22Rv1 (cell line): ENCODE results near the gene NMNAT3.

ENCODE experiments used
- H3K27ac ChIP-seq: fragments of 450-650 bp; 2 replicates; pipeline ENCODE4 v1.5.1; 2017
- ZFX ChIP-seq: fragments of 450-650 bp; IDR thresholded peaks from 2 replicates; pipeline ENCODE4 v1.6.1; 2017; ENCODE audit warnings: antibody characterized with exemption, borderline replicate concordance
- TF ChIP-seq, protein P1 (sequence below): fragments of 450-650 bp; IDR thresholded peaks from 2 replicates; pipeline ENCODE4 v1.5.1; 2017; ENCODE audit warnings: mild to moderate bottlenecking

NMNAT3 gene

DNA sequence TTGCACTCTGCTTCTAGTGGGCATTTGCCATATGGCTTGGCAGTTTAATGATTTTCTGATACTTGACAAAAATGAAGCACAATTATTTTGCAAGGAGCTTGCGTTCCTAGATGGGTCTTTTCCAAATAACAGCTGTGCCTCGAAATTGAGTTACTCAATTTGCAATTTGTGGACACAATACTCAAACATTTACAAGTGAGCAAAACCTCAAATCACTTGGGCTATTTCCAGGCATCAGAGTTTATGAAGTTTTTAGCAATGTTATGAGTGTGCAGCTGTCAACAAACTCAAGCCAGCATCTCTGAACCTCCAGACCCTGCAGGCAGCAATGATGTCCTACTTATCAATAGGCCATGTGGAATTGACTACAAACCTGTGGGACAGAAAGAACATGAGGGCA, 41.3 kb downstream of the NMNAT3 start:
- TF ChIP-seq, protein P1, sequence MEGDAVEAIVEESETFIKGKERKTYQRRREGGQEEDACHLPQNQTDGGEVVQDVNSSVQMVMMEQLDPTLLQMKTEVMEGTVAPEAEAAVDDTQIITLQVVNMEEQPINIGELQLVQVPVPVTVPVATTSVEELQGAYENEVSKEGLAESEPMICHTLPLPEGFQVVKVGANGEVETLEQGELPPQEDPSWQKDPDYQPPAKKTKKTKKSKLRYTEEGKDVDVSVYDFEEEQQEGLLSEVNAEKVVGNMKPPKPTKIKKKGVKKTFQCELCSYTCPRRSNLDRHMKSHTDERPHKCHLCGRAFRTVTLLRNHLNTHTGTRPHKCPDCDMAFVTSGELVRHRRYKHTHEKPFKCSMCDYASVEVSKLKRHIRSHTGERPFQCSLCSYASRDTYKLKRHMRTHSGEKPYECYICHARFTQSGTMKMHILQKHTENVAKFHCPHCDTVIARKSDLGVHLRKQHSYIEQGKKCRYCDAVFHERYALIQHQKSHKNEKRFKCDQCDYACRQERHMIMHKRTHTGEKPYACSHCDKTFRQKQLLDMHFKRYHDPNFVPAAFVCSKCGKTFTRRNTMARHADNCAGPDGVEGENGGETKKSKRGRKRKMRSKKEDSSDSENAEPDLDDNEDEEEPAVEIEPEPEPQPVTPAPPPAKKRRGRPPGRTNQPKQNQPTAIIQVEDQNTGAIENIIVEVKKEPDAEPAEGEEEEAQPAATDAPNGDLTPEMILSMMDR = no peak
- no peak for TF ChIP-seq ZFX
- no peak overlapping the region for H3K27ac ChIP-seq

DNA sequence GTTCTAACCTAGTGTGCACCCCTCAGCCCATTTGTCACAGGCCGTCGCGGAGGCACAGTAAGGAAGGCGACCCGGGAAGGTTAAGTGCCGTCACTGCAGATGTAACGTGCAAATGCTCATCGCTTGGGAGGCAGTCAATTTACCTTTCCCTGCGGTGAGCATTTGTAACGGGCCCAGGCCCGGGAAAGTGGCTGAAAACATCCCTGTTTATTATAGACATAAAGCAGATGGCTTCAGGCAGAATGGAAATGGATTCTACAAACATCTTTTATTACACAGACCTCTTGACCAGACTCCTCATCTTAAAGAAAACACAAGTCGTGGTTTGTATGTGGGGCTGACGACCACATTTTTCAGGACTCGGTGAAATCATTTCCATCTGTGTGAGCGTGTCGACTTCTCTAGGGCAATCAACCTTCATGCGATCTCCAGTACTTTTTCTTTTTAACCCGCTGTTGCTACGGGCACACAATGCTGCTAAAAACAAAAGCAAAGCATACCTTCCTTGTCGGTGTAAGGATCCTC, 43.6 kb downstream of the NMNAT3 start:
- TF ChIP-seq, protein P1 = no peak
- TF ChIP-seq ZFX = no peak
- no peak overlapping the region for H3K27ac ChIP-seq

DNA sequence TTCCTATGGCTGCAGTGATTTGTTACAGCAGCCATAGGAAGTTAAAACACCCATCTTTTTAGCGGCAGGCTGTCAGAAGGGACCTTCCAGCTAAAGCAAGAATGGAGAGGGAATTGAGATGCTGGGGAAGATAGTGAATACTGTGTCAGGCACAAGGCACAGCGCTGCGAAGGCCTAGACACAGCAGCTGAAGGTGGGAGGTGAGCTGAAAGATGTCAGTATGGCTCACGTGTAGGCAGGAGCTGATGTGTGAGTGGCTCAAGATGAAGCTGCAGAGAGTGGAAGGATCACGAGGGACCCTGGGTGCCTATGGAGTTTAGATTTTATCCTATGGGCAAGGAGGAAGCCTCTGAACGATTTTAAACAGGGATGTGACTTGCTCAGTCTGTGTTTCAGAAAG, 44.3 kb downstream of the NMNAT3 start:
- TF ChIP-seq ZFX = no peak
- TF ChIP-seq, protein P1 = no peak
- H3K27ac ChIP-seq = no peak overlapping the region

DNA sequence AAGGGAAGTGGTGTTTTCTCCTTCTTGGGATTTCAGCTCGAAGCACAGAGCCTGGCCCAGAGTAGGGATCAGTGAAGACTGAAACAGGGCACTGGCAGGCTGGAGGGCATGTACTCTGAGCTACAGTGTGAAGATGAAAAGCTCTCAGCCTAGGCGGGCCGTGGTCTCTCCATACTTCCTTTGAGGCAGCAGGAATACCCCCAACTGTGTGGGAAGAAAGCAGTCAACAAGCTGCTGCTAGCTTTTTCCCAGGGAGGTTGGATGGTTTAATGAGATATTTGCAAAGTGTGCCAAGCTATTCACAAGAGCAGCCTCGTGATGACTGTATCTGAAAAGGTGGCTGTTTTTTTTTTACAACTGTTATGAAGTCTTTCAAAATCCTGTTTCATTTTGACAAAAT, 47.2 kb downstream of the NMNAT3 start:
- H3K27ac ChIP-seq = no peak overlapping the region
- TF ChIP-seq, protein P1 = no peak

DNA sequence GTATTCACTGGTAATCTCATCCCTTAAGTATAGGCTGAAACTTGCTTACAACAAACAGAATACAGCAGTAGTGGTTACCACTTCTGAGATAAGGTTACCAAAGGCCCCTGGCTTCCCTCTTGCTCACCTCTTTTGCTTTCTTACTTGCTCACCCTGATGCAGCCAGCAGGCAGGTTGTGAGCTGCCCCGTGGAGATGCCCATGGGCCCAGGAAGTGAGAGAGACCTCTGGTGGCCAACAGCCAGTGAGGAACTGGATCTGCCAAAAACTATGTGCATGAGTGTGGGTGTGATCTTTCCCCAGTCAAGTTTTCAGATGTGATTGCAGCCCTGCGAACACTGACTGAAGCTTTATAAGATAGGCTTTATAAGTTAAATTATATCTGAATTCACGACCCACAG, 48.7 kb downstream of the NMNAT3 start:
- no peak overlapping the region for H3K27ac ChIP-seq
- TF ChIP-seq, protein P1 = peak; percentile 71
- TF ChIP-seq ZFX = no peak

DNA sequence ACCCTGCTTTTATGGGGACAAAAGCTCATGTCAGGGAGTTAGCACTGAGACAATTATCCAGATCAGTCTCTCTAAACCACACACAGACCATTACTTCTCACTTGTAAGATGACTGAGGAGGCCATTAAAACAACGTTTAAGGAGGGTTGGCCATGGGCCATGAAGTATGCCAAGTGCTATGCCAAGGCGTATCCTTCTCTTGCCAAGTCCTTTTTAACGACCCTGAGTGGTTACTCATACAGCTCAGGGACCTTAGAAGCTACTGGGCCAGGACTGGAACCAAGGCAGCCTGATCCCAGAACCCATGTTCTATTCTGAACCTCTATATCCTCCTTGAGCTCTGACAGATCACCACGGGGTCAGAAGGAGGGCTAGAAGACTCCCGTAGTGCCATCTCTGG, 50.0 kb downstream of the NMNAT3 start:
- TF ChIP-seq, protein P1 = no peak
- TF ChIP-seq ZFX = no peak
- H3K27ac ChIP-seq = no peak overlapping the region

DNA sequence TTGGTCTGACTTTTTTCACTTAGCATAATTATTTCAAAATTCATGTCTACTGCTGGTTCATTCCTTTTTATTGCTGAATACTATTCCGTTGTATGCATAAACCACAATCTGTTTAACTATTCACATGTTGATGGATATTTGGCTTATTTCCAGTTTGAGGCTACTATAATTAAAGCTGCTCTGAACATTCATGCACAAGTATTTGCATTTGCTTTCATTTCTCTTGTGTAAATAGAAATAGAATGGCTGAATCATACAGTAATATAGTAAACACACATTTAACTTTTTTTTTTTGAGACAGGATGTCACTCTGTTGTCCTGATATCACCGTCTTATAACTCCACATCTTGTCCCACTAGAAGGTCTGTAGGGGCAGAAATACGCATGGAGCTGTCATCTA, 57.3 kb downstream of the NMNAT3 start:
- TF ChIP-seq ZFX = no peak
- TF ChIP-seq, protein P1 = no peak

More for the DNA sequence above, 57.3 kb downstream of the NMNAT3 start:
- no peak overlapping the region for H3K27ac ChIP-seq
